GM18873 (cell line): ENCODE data around the gene HEATR9.

Source experiments
- ATAC-seq: cut with Tn5 transposase; IDR thresholded peaks from one replicate; pipeline ENCODE4 v1.9.1; 2021; ENCODE audit warnings: mild to moderate bottlenecking, moderate library complexity, moderate number of reproducible peaks; ENCODE audit not compliant: unreplicated experiment, low FRiP score

Gene HEATR9

GRCh38 chr17:35867574-35867973, 1.1 kb downstream of the HEATR9 start:
- no peak for ATAC-seq

- ATAC-seq, result no peak
These were observed 2.2 kb downstream of the HEATR9 start for GRCh38 chr17:35866341-35866950.

GRCh38 chr17:35865412-35866340, 3.0 kb downstream of the HEATR9 start:
- ATAC-seq, result no peak

GRCh38 chr17:35864853-35865252, 3.8 kb downstream of the HEATR9 start:
- ATAC-seq, result no peak

GRCh38 chr17:35856603-35857002, 12.1 kb downstream of the HEATR9 start:
- no peak for ATAC-seq

- no peak for ATAC-seq
These were observed 12.7 kb downstream of the HEATR9 start for GRCh38 chr17:35855965-35856364.

- ATAC-seq, result no peak
These were observed 19.0 kb downstream of the HEATR9 start for GRCh38 chr17:35849469-35850348.

- ATAC-seq, result no peak
These were observed 20.9 kb downstream of the HEATR9 start for GRCh38 chr17:35847633-35848373.

GRCh38 chr17:35847006-35847405, 21.7 kb downstream of the HEATR9 start:
- no peak for ATAC-seq

GRCh38 chr17:35846055-35846809, 22.5 kb downstream of the HEATR9 start:
- ATAC-seq, result no peak

GRCh38 chr17:35844547-35844946, 24.1 kb downstream of the HEATR9 start:
- no peak for ATAC-seq

- no peak for ATAC-seq
These were observed 25.0 kb downstream of the HEATR9 start for GRCh38 chr17:35843698-35844097.

GRCh38 chr17:35842239-35842638, 26.5 kb downstream of the HEATR9 start:
- ATAC-seq, result no peak

- no peak for ATAC-seq
These were observed 27.2 kb downstream of the HEATR9 start for GRCh38 chr17:35841505-35841904.

- no peak for ATAC-seq
These were observed 27.6 kb downstream of the HEATR9 start for GRCh38 chr17:35841101-35841500.

- no peak for ATAC-seq
These were observed 43.5 kb downstream of the HEATR9 start for GRCh38 chr17:35825206-35825605.

- ATAC-seq, result no peak
These were observed 47.4 kb downstream of the HEATR9 start for GRCh38 chr17:35821308-35821707.

GRCh38 chr17:35819455-35819854, 49.2 kb downstream of the HEATR9 start:
- ATAC-seq, result no peak

- no peak for ATAC-seq
These were observed 51.5 kb downstream of the HEATR9 start for GRCh38 chr17:35817196-35817595.
